Adrenal gland (tissue), 19 donors: ENCODE data around the gene MYOM1. TPM values are rescaled to one million over a fixed set of nuclear protein-coding genes. Genes with fewer than 3 reads are reported as not detected.

Experiments used
- DNase-seq, 7 donors: peaks; one replicate each; pipeline ENCODE4 v3.0.0-alpha.2; 2019 to 2020
- H3K27ac ChIP-seq, 5 donors: fragments of 200-600 bp; sonication (generic) in 4 of 5; 1 replicate in 3 of 5; 2 replicates in 2 of 5; pipeline versions ENCODE4 v1.5.1 to v1.8.0; 2016 to 2020; ENCODE audit warnings: mild to moderate bottlenecking in 1 of 5
- H3K27me3 ChIP-seq: fragments of 200-600 bp; 2 replicates; pipeline ENCODE4 v1.8.0; 2021
- H3K36me3 ChIP-seq, 2 donors: fragments of 200-600 bp; replicated peaks in 1 of 2; 1 replicate in 1 of 2; 2 replicates in 1 of 2; pipeline versions ENCODE4 v1.5.1 to v1.8.0; 2018 to 2022
- H3K4me1 ChIP-seq, 2 donors: fragments of 200-600 bp; replicated peaks in 1 of 2; 1 replicate in 1 of 2; 2 replicates in 1 of 2; pipeline versions ENCODE4 v1.5.1 to v1.8.0; 2018 to 2021
- H3K4me3 ChIP-seq, 4 donors: fragments of 200-600 bp; sonication (generic) in 3 of 4; one replicate each; pipeline ENCODE4 v1.5.1; 2016 to 2018
- H3K9me3 ChIP-seq, 3 donors: fragments of 200-600 bp; sonication (generic) in 1 of 3; replicated peaks in 1 of 3; 1 replicate in 2 of 3; 2 replicates in 1 of 3; pipeline versions ENCODE4 v1.5.1 to v1.8.0; 2016 to 2021
- CTCF ChIP-seq, 6 experiments: fragments of 450-650 bp in 4 of 6; fragments of 200-600 bp in 2 of 6; sonication (generic) in 1 of 6; IDR thresholded peaks; 1 replicate in 5 of 6; 2 replicates in 1 of 6; pipeline versions ENCODE4 v1.5.1 to v1.8.0; 2016 to 2021; ENCODE audit warnings: antibody characterized with exemption in 6 of 6, mild to moderate bottlenecking in 2 of 6, moderate library complexity in 1 of 6
- POLR2A ChIP-seq, 2 donors: fragments of 450-650 bp; IDR thresholded peaks; one replicate each; pipeline ENCODE4 v1.6.1; 2017; ENCODE audit warnings: antibody characterized with exemption in 2 of 2, mild to moderate bottlenecking in 2 of 2, moderate library complexity in 1 of 2
- WGBS, 4 donors: extraction: QIAGEN DNeasy Blood & Tissue Kit in 2 of 4; methylation state at CpG; one replicate each; pipeline versions ENCODE4 v1.1.5 to v1.1.7; 2013 to 2017; 5-methylcytosine and 5-hydroxymethylcytosine counted together
- intact Hi-C, 2 donors: fragments of 100-400 bp; cut with DNase I; formaldehyde crosslinking; loops; one replicate each; pipeline versions ENCODE4 v1.14.1 to v1.15.0; 2022 to 2023
- long read RNA-seq, 10 donors: library from polyadenylated mRNA in 3 of 10; unstranded in 2 of 10; stranded (forward) in 1 of 10; transcript quantifications; one replicate each; pipeline ENCODE4 v2.0.0 and lab custom pipeline, GENCODE V29; 2021 to 2026
- polyA plus RNA-seq, 3 donors: library from polyadenylated mRNA; stranded (reverse); fragments of 200-250 nt in 2 of 3; fragments of 350-450 nt in 1 of 3; fragmentation: Illumina TruSeq in 1 of 3; extraction: RNeasy Lipid Tissue Mini Kit (QIAGEN cat#74804) in 1 of 3; gene quantifications; one replicate each; pipeline ENCODE4 v1.2.3, GENCODE V29; 2013 to 2014
- total RNA-seq, 9 donors: library from RNA; depleted of rRNA in 4 of 9; stranded (reverse); fragments of >200 nt in 4 of 9; fragments of 120-200 nt in 1 of 9; fragmentation: NEBNext Ultra II Directional in 1 of 9; extraction: Animal tissue kit (Norgen Biotek cat#: 25700) in 1 of 9; gene quantifications; one replicate each; pipeline versions ENCODE4 v1.1.0 to v1.2.4, GENCODE V29; 2013 to 2023
- donor health status: healthy with polysubstance abuse.
- donor health status: Bipolar disorder and iron deficiency.
- donor health status: DM: yes; HTN: yes; CAD: no.
- donor health status: DM: no; HTN: no; CAD: no.
- donor health status: DM: no; HTN: no; CAD: no.
- donor health status: DM: yes; HTN: yes; CAD: no.

MYOM1 gene
- total RNA-seq (10 to 100 TPM in 1 of 9 donors, 1 to 10 TPM in 8; 1.3 to 70.0 (median 2.6) TPM), polyA plus RNA-seq (10 to 100 TPM in 1 of 3 donors, 1 to 10 TPM in 2; 3.8 to 20.0 (median 5.9) TPM)
- long read RNA-seq, donor 1, partial matches to known transcripts = 556 of 587 reads
- long read RNA-seq, donor 1, other reads (novel, unspliced or antisense) = 30 of 587 reads
- long read RNA-seq, donor 2, partial matches to known transcripts = 17 of 17 reads
- long read RNA-seq, donor 2, other reads (novel, unspliced or antisense) = 0 of 17 reads
- long read RNA-seq, donor 3, partial matches to known transcripts = 10 of 10 reads
- long read RNA-seq, donor 3, other reads (novel, unspliced or antisense) = 0 of 10 reads
- long read RNA-seq, donor 4 = 0 reads
- long read RNA-seq, donor 5, full-length matches to known transcripts = 1 of 3 reads
- long read RNA-seq, donor 5, partial matches to known transcripts = 1 of 3 reads
- long read RNA-seq, donor 5, other reads (novel, unspliced or antisense) = 1 of 3 reads
- long read RNA-seq, donor 6, partial matches to known transcripts = 0 of 1 reads
- long read RNA-seq, donor 6, other reads (novel, unspliced or antisense) = 1 of 1 reads
- long read RNA-seq, donor 7, partial matches to known transcripts = 7 of 7 reads
- long read RNA-seq, donor 7, other reads (novel, unspliced or antisense) = 0 of 7 reads
- long read RNA-seq, donor 8, partial matches to known transcripts = 1,837 of 2,418 reads
- long read RNA-seq, donor 8, other reads (novel, unspliced or antisense) = 581 of 2,418 reads
- long read RNA-seq, donor 9 = 0 reads
- long read RNA-seq, donor 10, partial matches to known transcripts = 32 of 32 reads
- long read RNA-seq, donor 10, other reads (novel, unspliced or antisense) = 0 of 32 reads

DNA sequence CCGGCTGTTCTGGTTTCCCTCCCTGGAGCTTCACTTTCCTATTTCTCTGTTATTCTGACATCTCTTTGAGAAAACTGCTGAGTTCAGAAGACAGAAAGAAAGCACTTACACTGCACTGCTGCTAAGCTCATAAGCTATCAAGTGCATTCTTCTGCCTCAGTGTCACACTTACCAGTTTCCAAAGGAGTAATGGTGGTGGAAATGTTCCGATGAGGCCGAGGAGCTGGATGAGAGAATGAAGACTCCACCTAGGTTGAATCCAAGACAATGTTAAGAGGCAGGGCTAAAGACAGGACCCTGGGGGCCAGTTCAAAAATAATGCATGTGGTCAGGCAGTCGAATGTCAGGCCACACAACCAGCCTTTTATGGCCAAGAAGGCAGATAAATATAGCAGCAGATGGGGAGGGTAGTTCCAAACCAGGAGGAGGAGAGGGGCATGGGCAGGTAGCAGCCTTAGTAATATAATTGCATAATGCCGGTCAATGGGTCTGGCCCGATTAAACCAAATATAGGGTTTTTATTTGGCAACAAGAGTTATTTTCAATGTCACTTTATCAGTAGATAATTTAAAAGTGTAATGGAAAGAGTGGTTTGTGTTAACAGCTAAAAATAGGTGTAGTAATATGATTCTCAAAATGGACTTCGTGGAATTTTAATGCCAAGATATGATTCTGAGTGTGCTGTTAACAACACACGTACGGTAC lies at the start of gene MYOM1:
TSS of gene MYOM1 (minus strand) at position 338 of the 705 bp plus-strand sequence. CDS start 4,745 bp downstream, outside the sequence.
- no peak for DNase-seq
- TF ChIP-seq POLR2A (IDR thresholded peaks at IDR 0.05) = no peak
- TF ChIP-seq CTCF (IDR thresholded peaks at IDR 0.05) = no peak
- intact Hi-C loops = no loop called here
- peaks cover 0 to 6% of the 10 kb centered on the region in 2 donors for H3K4me1 ChIP-seq
- no peaks in the 10 kb centered on the region for H3K36me3 ChIP-seq
- no peaks in the 10 kb centered on the region for H3K27me3 ChIP-seq
- 70 to 76% (median 75%) methylated on average over 9 of the region's 9 CpGs for WGBS, 4 donors
- H3K27ac ChIP-seq = peak within 1 kb of the TSS in 1 of 5 donors; percentile 21
- H3K9me3 ChIP-seq = no peaks in the 10 kb centered on the region
- H3K4me3 ChIP-seq = no peak within 1 kb of the TSS

- DNase-seq = no peak
- intact Hi-C loops = loop anchor here (10.0 kb wide), 2 partner anchors 55 to 185 kb away; partner anchors contain the start of gene TGIF1 (in 1 of the 2)
- H3K4me3 ChIP-seq = no peak overlapping the region
Observed at GRCh38 chr18:3269241-3269913, 49.6 kb upstream of the MYOM1 start.

DNA sequence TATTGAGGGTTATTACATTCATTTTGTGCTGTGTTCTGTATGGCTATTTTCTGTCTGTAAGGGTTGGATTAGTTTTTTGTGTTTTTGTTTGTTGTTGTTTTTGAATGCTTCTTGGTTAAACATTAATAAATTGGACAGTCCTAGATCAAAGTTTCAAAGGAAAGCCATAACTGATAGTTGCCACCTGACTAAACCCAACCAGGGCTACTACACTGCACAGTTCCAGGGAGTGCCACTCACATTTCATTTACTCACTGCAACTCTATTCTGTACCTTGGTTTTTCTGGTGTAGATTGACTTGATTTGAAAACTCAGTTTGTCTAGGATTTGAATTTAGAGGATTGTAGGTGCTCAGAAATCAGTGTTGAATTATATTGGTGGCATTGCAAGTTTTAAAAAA lies 48.5 kb upstream of the MYOM1 start:
- H3K4me1 ChIP-seq = peaks cover 51 to 80% of the 10 kb centered on the region in 2 donors
- intact Hi-C loops = loop anchor here (10.0 kb wide), 2 partner anchors 56 to 186 kb away; partner anchors contain the start of gene TGIF1 (in 1 of the 2)
- DNase-seq = no peak

More at GRCh38 chr18:3269241-3269913, 49.6 kb upstream of the MYOM1 start:
- no peaks in the 10 kb centered on the region for H3K9me3 ChIP-seq
- no peaks in the 10 kb centered on the region for H3K27me3 ChIP-seq
- H3K27ac ChIP-seq = peak overlapping the region in 3 of 5 donors; percentile 17 to 53 (median 33)
- peaks cover 0 to 6% of the 10 kb centered on the region in 2 donors for H3K36me3 ChIP-seq
- WGBS, 4 donors = 64 to 69% (median 69%) methylated on average over 4 of the region's 4 CpGs
- TF ChIP-seq CTCF (IDR thresholded peaks at IDR 0.05) (no peak), POLR2A (IDR thresholded peaks at IDR 0.05) (no peak)
- H3K4me1 ChIP-seq = peaks cover 40 to 70% of the 10 kb centered on the region in 2 donors

More for the DNA sequence above, 48.5 kb upstream of the MYOM1 start:
- H3K36me3 ChIP-seq = no peaks in the 10 kb centered on the region
- peak overlapping the region in 3 of 5 donors; percentile 17 to 53 (median 33) for H3K27ac ChIP-seq
- no peaks in the 10 kb centered on the region for H3K9me3 ChIP-seq
- no peaks in the 10 kb centered on the region for H3K27me3 ChIP-seq
- no peak overlapping the region for H3K4me3 ChIP-seq
- TF ChIP-seq CTCF (IDR thresholded peaks at IDR 0.05) (no peak), POLR2A (IDR thresholded peaks at IDR 0.05) (no peak)
